Activated T-helper 2 cell treated with anti-CD3 and anti-CD28 coated beads, Interferon-gamma antibody, Interleukin-2, Interleukin-4, amounts not matched to agents 10 μg/mL and 5 μg/mL and 100 μg/mL, durations not matched to agents 14 hours and 24 hours and 36 hours (primary cell): Measurements from ENCODE around the gene USB1. TPM values are rescaled to one million over a fixed set of nuclear protein-coding genes. Genes with fewer than 3 reads are reported as not detected.

ENCODE experiments used
- DNase-seq: peaks from one replicate; pipeline ENCODE4 v3.0.0; 2021; ENCODE audit warnings: low spot score
- H3K27ac Mint-ChIP-seq: one replicate; pipeline ENCODE4 v1.8.0; 2021; ENCODE audit warnings: mixed read lengths
- H3K27me3 Mint-ChIP-seq: one replicate; pipeline ENCODE4 v1.8.0; 2021; ENCODE audit warnings: low read depth, mixed read lengths
- H3K36me3 Mint-ChIP-seq: one replicate; pipeline ENCODE4 v1.8.0; 2021; ENCODE audit warnings: low read depth, mixed read lengths
- H3K4me1 Mint-ChIP-seq: one replicate; pipeline ENCODE4 v1.8.0; 2021; ENCODE audit warnings: low read depth, mixed read lengths
- H3K4me3 Mint-ChIP-seq: one replicate; pipeline ENCODE4 v1.8.0; 2021; ENCODE audit warnings: low read depth, mild to moderate bottlenecking, moderate library complexity, mixed read lengths
- H3K9me3 Mint-ChIP-seq: one replicate; pipeline ENCODE4 v1.8.0; 2021; ENCODE audit warnings: mixed read lengths
- intact Hi-C: fragments of 100-400 bp; cut with micrococcal nuclease; formaldehyde crosslinking; loops from one replicate; pipeline ENCODE4 v1.15.1; 2023
- total RNA-seq: library from RNA; stranded (reverse); gene quantifications from 2 replicates; pipeline ENCODE4 v1.2.3, GENCODE V29; 2022

Gene USB1
- total RNA-seq, 1 donor from 2014 or later, result 51.6 TPM

DNA sequence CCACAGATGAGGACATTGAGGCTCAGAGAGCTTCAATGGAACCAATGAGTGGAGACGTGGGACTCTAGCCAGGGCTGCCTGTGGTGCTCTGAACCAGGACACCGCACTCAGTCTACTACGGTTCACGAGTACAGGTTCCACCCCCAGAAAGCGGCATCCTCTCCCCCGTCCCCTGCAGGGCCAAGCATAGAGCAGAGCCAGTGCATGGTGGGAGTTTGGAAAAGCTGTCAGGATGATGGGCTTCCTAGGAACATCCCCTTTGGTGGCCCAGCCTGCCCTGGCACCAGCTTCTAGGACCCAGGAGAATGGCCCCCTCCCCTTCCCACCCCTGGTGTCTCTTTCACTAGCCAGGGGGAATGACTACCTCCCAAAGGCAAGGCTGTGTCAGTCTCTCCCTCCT, 9.1 kb upstream of the USB1 start:
- intact Hi-C loops, result no loop called here
- Mint-ChIP-seq H3K27ac (no peak overlapping the region), H3K4me1 (peaks cover 11% of the 10 kb centered on the region), H3K36me3 (peaks cover 15% of the 10 kb centered on the region), H3K9me3 (no peaks in the 10 kb centered on the region), H3K27me3 (no peaks in the 10 kb centered on the region), H3K4me3 (no peak overlapping the region)
- DNase-seq, result no peak

DNA sequence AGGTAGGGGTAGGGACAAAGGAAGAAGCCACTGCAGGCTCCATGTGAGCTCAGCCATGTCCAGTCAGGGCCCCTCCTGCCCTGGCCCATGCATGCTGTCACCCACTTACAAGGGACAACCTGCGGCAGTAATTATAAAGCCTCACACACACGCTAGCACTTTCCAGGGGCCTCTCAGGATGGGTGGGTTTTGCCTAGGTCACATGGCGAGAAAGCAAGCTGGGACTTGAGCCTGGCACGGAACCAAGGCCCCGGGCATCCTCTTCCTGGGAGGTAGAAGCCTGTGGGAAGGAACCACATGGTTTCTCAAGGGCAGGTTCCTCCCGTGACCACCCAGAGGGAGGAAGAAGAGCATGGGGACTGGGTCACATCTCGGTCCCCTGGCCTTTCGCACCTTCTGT, 7.8 kb upstream of the USB1 start:
- intact Hi-C loops, result no loop called here
- Mint-ChIP-seq H3K9me3 (no peaks in the 10 kb centered on the region), H3K27ac (no peak overlapping the region), H3K36me3 (peaks cover 25% of the 10 kb centered on the region), H3K27me3 (no peaks in the 10 kb centered on the region), H3K4me3 (no peak overlapping the region), H3K4me1 (peaks cover 17% of the 10 kb centered on the region)
- DNase-seq, result no peak

DNA sequence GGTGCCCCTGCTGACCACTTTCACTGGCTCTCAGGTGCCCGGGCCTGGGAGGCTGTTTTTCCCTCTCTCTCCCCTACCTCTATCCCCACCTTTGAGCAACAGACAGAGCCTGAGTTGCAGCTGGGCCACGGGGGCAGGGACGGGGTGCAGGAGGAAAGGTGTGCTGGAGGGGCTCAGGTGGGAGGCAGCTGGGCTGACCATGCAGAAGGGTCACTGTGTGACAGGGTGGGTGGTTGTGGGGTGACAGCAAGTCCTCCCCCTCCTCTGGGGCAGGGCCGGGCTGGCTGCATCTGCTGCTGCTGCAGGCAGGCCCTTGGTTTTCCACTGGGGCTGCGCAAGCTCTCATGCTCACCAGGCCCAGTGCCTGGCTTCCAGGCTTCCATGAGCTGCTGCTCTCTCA, 7.3 kb upstream of the USB1 start:
- no peak for DNase-seq
- H3K4me3 Mint-ChIP-seq, result no peak overlapping the region
- intact Hi-C loops, result no loop called here

DNA sequence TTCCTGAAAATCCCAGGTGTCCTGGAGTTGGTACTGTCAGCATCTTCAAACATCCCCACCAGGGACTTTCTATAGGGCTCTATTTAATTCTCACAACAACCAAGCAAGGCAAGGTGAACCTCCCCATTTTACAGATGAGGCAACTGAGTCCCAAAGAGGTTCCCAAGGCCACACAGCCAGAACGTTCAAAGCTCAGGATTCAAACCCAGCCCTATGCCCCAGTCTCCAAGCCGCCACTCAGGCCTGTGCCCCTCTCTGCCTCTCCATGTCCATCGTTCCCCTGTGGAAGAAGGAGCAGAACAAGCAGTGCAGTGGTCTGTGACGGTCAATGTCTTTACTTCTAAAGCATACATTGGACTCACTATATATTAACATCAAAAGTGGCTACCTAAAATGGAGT, 6.8 kb upstream of the USB1 start:
- Mint-ChIP-seq H3K36me3 (peaks cover 25% of the 10 kb centered on the region), H3K27ac (no peak overlapping the region)

More for the DNA sequence above, 7.3 kb upstream of the USB1 start:
- H3K4me1 Mint-ChIP-seq, result peaks cover 21% of the 10 kb centered on the region
- no peaks in the 10 kb centered on the region for H3K27me3 Mint-ChIP-seq
- H3K9me3 Mint-ChIP-seq, result no peaks in the 10 kb centered on the region
- no peak overlapping the region for H3K27ac Mint-ChIP-seq
- H3K36me3 Mint-ChIP-seq, result peaks cover 25% of the 10 kb centered on the region

DNA sequence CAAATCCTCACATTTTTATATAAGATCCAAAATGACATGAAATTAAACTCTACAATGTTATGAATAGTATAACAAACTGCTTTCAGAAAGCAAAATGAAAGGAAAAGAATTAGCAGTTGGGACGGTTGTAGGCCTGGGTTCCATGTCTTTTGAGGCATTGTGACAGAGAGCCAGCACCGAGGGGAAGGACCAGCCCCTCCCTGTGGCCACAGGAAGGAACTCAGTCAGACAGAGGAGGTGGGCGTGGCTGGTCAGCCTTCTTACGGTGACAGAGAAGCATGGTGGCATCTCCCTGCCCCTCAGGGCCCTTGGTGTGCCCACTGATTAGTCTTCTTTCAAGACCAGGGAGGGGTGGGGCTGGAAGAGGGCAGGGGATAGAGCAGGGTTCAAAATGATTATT, 6.4 kb upstream of the USB1 start:
- Mint-ChIP-seq H3K4me3 (no peak overlapping the region), H3K9me3 (no peaks in the 10 kb centered on the region), H3K36me3 (peaks cover 25% of the 10 kb centered on the region), H3K27me3 (no peaks in the 10 kb centered on the region), H3K27ac (no peak overlapping the region), H3K4me1 (peaks cover 25% of the 10 kb centered on the region)
- intact Hi-C loops, result no loop called here
- DNase-seq, result peak; percentile 36

More for the DNA sequence above, 6.8 kb upstream of the USB1 start:
- DNase-seq, result no peak
- Mint-ChIP-seq H3K27me3 (no peaks in the 10 kb centered on the region), H3K4me3 (no peak overlapping the region), H3K9me3 (no peaks in the 10 kb centered on the region), H3K4me1 (peaks cover 25% of the 10 kb centered on the region)
- intact Hi-C loops, result no loop called here

DNA sequence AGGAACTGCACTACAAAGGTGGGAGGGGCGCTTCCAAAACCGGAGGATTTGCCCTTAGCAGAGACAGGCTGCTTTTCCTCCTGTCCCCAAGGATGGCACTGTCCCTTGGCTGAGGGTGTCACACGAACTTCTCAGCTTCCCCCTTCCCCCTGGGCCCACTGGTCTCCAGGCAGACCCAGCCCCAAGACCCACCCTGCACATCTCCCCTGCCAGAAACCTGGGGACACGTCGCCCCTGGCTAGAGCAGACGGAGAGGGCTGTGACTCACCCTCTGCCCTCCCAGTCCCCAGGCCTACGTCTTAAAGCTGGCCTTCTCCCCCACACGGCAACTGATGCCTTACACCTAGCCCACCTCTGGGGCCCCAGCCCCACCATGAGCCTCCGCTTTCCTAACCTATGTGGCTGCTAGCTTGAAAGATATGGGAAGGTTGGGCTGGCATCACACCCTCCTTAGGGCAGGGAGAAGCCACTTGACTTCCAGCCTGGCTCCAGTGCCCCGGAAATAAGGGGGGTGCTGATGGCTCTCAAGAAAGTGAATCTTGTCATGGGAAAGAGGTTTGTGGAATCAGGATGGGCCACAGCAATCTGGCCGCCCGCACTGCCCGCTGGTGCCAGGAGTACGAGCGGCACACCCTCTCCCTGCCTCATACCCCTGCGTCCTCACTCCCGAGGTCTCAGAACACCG, 5.3 kb upstream of the USB1 start:
- Mint-ChIP-seq H3K4me1 (peaks cover 25% of the 10 kb centered on the region), H3K9me3 (no peaks in the 10 kb centered on the region), H3K27me3 (no peaks in the 10 kb centered on the region), H3K27ac (no peak overlapping the region), H3K36me3 (peaks cover 25% of the 10 kb centered on the region), H3K4me3 (no peak overlapping the region)
- intact Hi-C loops, result no loop called here
- DNase-seq, result no peak

DNA sequence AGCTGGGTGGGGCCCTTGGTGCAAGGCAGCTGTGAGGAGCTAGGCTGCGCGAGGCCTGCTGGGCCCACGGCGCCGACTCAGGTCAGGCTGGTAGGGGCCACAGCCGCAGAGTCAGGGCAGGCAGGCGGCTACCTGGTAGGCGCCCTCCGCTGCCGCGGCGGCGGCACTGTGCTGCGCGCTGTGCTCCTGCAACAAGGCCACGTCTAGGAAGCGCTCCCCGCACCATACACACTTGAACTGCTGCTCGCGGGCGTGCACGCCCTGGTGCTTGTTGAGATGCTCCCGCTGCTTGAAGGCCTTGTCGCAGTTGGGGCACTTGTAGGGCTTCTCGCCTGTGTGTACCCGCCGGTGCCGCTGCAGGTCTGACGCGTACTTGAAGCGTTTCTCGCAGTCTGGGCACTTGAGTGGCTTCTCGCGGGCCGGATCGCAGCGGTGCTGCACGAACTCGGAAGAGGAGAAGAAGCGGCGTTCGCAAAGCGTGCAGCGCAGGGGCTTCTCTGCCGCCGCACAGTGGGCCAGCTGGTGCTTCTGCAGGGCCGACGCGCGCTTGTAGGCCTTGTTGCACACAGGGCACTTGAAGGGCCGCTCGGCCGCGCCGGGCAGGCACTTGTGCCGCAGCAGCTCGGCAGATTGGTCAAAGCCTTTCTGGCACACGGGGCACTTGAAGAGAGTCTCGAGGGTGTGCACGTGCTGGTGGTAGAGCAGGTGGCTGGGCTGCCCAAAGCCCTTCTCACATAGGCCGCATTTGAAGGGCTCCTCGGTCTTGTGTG, 4.6 kb upstream of the USB1 start:
- H3K4me1 Mint-ChIP-seq, result peaks cover 27% of the 10 kb centered on the region
- DNase-seq, result no peak
- no peaks in the 10 kb centered on the region for H3K9me3 Mint-ChIP-seq
- peaks cover 25% of the 10 kb centered on the region for H3K36me3 Mint-ChIP-seq
- no peaks in the 10 kb centered on the region for H3K27me3 Mint-ChIP-seq
- no peak overlapping the region for H3K27ac Mint-ChIP-seq
- no peak overlapping the region for H3K4me3 Mint-ChIP-seq
- intact Hi-C loops, result no loop called here

DNA sequence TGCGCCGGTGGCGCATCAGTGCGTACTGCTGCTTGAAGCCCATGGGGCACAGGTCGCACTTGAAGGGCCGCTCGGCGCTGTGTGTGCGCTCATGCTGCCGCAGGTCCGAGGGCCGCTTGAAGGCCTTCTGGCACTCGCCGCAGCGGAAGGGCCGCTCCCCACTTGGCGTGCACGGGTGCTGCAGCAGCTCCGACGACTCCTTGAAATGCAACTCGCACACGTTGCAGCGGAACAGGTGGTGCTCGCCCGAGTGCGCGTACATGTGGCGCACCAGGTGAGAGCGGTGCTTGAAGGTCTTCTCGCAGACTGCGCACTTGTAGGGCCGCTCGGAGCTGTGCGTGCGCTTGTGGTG, 4.1 kb upstream of the USB1 start:
- Mint-ChIP-seq H3K36me3 (peaks cover 25% of the 10 kb centered on the region), H3K4me3 (no peak overlapping the region), H3K27me3 (no peaks in the 10 kb centered on the region), H3K9me3 (no peaks in the 10 kb centered on the region), H3K4me1 (peaks cover 32% of the 10 kb centered on the region), H3K27ac (no peak overlapping the region)
- intact Hi-C loops, result no loop called here
- no peak for DNase-seq

DNA sequence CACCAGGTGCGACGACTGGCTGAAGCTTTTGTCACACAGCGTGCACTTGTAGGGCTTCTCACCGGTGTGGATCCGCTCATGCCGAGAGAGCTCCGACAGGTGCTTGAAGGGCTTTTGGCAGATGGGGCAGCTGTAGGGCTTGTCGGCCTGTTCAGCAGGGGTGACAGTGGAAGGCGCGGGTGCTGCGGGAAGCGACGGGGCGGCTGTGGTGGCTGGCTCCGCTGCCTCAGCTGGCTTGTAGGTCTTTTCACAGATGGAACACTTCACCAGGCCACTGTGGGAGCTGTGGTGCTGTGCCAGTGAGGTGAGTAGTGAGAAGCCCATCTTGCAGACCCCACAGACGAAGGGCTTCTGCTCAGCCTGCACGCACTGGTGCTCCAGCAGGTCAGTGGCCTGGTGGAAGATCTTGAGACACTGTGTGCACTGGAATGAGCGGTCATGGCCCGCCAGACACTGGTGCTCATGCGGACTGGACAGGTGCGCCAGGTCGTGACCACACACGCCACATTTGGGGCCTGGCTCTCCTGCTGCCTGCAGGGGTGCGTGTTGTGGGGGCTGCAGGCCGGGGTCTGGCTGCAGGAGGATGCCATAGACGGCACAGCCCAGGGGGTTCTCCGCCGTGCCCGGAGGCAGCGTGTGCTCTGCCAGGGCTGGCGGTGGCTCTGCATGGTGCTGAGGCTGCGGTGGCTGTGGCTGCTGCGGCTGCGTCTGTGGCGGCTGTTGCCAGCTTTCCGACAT, 3.5 kb upstream of the USB1 start:
- Mint-ChIP-seq H3K4me3 (no peak overlapping the region), H3K9me3 (no peaks in the 10 kb centered on the region), H3K27me3 (no peaks in the 10 kb centered on the region), H3K36me3 (peaks cover 25% of the 10 kb centered on the region), H3K4me1 (peaks cover 38% of the 10 kb centered on the region), H3K27ac (peak overlapping the region; percentile 38)
- no peak for DNase-seq
- intact Hi-C loops, result no loop called here

DNA sequence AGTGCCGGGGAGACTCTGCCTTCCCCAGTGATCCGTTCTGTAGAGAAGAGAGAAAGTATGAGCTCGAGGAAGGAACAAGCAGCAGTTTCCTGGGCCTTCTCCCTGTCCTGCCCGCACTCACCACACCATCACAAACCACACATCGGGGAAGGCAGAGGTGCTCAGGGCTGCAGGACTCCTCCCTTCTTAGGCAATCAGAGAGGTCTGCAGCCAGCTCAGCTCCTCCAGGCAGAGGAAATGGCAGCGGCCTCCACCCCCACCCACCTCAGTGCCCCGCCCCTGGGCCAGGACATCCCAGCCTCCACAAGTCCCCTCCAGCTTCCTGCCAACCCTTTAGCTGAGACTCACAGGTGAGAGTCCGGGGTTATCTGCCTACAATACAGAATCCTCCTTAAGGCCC, 2.7 kb upstream of the USB1 start:
- Mint-ChIP-seq H3K27me3 (no peaks in the 10 kb centered on the region), H3K9me3 (no peaks in the 10 kb centered on the region), H3K4me3 (peak overlapping the region; percentile 71), H3K36me3 (peaks cover 25% of the 10 kb centered on the region), H3K4me1 (peaks cover 38% of the 10 kb centered on the region), H3K27ac (peak overlapping the region; percentile 32)
- intact Hi-C loops, result no loop called here
- peak; percentile 65 for DNase-seq

DNA sequence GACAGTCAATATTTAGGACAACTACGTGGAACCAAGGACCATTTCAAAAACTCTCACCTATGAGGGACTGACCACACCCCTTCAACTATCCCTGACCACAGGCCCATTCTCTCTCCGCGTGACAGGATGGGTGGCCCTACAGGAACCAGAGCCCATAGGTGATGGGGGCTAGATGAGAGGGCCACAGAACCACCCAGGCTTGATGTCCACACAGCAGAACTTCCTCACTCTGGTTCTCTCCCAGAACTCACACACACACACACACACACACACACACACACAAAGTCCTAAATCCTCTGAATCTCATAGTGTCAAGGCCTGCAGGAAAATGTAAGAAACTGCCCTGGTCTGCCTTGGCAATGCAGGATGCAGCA, 2.2 kb upstream of the USB1 start:
- H3K36me3 Mint-ChIP-seq, result peaks cover 28% of the 10 kb centered on the region
- intact Hi-C loops, result no loop called here
- no peak for DNase-seq
- H3K27me3 Mint-ChIP-seq, result no peaks in the 10 kb centered on the region
- peaks cover 42% of the 10 kb centered on the region for H3K4me1 Mint-ChIP-seq
- H3K9me3 Mint-ChIP-seq, result no peaks in the 10 kb centered on the region
- peak overlapping the region; percentile 71 for H3K4me3 Mint-ChIP-seq
- H3K27ac Mint-ChIP-seq, result peak overlapping the region; percentile 32

DNA sequence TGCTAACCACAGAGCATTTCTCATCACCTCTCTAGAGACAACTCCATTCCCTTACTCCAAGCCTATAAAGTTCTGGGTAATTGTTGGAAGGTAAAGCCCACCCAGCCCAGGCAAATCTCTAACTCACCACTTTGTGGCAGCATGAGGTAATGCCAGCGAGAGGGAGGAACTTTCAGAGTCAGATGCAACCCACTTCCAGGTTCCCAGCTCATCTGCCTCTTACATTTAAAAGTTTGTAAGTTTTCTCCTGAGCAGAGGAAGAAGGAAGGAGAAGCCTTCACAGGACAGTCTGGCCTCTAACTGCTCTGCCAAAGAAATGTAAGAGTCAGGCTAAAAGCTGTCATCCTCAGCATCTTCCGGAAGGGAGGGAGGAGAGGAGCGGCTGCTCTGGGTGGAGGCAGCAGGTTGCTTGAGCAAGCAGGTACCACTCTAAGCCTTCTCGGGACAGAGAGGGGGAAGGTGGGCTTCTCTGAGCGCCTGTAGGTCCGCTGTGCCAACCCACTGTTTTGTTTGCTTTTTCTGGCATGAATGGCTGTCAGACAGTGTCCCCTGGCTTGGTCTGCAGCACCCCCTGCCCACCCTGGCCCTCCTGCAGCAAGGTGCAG, 1.7 kb upstream of the USB1 start:
- H3K27me3 Mint-ChIP-seq, result no peaks in the 10 kb centered on the region
- peak overlapping the region; percentile 32 for H3K27ac Mint-ChIP-seq
- intact Hi-C loops, result no loop called here
- H3K4me1 Mint-ChIP-seq, result peaks cover 41% of the 10 kb centered on the region
- peak; percentile 33 for DNase-seq
- H3K36me3 Mint-ChIP-seq, result peaks cover 31% of the 10 kb centered on the region
- H3K9me3 Mint-ChIP-seq, result no peaks in the 10 kb centered on the region
- H3K4me3 Mint-ChIP-seq, result peak overlapping the region; percentile 71
